ENCODE results near the gene C6orf118.

C6orf118 gene

DNA sequence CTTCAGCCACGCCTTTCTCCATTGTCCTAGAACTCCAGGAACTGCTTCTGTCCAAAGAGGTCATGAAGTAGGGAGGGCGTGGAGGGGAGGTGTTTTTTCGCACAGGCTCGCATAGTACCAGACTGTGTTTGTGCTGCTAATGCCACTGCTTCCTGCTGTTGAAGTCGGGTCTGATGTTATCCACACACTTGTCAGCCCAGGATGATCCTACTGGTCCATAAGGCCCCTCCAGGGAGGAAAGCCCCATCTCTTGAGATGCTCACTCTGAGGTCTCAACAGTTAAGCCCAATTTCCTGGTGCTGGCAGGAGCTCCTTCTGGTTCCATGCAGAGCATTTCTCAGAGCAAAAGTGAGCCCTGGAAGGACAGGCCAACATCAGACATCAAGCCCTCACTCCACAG lies 65.6 kb downstream of the C6orf118 start:
- no peak for DNase-seq

DNA sequence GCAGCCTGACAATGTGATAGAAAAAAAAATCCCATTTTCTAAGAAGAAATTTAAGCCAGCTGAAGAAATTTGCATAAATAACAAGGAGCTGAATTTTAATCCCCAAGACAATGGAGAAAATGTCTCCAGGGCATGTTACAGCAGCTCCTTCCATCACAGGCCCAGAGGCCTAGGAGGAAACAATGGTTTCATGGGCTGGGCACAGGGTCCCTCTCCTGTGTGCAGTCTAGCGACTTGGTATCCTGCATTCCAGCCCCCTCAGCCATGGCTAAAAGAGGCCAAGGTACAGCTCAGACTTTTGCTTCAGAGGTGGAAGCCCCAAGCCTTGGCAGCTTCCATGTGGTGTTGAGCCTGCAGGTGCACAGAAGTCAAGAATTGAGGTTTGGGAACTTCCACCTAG lies 73.1 kb downstream of the C6orf118 start:
- no peak for DNase-seq

DNA sequence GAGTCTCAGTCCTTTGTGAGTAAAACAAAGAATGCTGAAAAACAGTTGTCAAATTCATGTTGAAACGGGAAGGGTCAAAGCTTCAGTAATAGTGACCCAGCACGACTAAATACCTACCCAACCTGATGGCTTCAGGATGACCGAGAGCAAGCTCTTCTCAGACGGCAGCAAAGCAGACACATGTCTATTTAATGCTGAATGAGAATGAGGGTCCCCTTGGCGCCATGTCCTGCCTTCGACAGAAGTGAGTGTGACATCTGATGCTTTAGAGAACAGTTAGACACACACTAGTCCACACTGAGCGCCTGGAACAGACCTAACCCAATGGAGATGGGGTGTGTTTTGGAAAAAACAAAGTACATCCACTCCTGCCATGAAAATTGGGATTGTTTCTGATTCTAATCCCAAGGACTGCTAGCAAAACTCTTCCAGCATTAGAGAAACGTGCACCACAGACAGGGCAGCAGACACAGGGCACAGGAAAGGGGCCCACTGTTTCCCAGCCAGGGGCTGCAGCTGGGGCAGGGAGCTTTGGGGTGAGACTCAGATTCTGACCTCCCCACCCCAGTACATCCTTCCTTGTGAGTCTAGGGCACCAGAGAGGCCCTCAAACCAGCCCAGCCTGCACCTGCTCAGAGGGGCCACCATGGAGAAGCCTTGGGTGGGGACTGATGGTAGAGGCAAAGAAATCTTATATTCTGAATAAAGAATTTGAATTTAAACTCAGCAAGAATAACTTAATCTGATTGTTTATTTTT lies 76.5 kb downstream of the C6orf118 start:
- DNase-seq, result no peak

DNA sequence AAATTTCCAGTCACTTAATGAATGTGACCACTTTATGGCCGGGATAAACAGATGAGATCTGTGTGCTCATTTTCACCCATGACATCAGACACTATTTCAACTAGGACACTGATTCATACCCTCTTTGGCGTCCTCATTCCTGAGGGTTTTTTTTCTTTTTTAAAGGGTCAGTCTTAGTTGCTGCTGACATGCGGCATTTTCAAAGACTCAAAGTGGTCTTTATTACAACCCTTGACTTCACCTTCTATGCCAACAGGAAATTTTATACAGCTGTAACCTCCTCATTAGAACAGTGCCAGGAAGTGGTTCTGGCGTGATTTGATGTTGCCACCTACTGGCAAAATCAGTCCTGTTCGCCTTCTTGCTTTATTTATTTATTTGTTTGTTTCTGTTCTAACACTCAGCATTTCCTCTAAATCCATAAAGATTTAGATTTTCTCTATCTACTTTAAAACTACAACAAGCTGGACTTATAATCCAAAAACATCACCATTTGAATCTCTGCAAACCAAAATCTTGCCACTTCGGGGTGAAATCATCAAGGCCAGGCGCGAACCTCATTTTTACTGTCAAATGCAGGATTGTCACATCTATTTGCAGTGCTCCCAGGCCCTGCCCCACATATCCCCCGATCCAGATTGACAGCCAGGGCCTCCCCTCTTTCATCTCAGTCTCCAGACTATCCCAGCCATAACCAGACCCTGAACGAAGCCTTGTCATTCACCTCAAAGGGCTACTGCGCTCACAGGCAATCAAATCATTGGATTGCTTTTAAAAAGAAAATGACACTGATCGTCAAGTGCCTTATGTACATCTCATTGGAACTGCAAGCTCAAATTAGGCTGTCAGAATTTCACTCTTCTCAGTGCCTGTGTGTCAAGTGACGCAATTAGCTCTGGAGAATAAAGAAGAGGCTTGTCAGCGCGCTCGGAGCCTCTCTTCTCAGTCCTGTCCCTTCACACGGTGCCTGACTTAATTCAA lies 77.5 kb downstream of the C6orf118 start:
- DNase-seq, result no peak

DNA sequence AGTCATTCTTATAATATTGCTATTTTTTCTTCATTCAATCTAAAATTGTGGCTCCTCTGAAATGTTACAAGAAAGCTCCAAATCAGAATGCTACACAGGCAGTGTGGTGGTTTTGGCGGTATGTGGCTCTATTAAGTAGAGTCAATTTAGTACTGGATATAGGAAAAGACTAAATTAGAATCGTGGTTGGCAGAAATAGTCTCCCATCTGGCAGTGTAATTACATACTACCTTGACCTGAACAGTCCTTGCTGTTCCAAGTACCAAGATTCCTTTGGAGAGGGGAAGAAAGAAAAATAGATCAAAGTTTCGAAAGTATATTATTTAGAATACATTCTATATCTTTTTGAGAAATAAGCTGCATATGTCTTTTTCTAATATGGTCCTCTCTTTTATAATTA lies 78.2 kb downstream of the C6orf118 start:
- no peak for DNase-seq
